ENCODE measurements around the gene ZKSCAN1.

DNA sequence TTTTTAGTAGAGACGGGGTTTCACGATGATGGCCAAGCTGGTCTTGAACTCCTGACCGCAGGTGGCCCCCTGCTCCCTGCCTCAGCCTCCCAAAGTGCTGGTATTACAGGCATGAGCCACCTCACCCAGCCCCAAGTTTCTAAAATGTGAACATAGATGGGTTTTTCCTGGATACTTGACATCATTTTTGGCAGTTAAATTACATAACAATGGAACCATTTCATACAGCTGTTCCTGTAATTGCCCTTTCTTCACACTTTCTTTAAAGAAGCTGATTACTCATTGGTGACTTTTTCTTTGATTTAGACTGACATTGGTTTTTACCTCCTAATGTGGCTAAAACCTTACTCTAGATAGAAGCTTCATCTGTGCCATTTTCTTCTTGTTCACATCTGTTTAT is 5.9 kb downstream of the ZKSCAN1 start:
- TF ChIP-seq CTCF (conservative IDR thresholded peaks at IDR 0.05 in 1 of 2, IDR thresholded peaks at IDR 0.05 in 1 of 2; ENCODE audit: extremely low read depth in 1 of 2, insufficient read depth in 1 of 2, low read depth in 1 of 2, low read length in 2 of 2) (no peak), EZH2 (IDR thresholded peaks at IDR 0.05; ENCODE audit: borderline replicate concordance, low read length) (no peak)

Data from mammary epithelial cell (primary cell).